Measurements from ENCODE around the gene GPR63.

GRCh38 chr6:96837081-96837971, at the start of gene GPR63:
- no peak for TF ChIP-seq GABPA (IDR thresholded peaks at IDR 0.05 in 1 of 2, conservative IDR thresholded peaks at IDR 0.05 in 1 of 2)
- TF ChIP-seq, protein P1, sequence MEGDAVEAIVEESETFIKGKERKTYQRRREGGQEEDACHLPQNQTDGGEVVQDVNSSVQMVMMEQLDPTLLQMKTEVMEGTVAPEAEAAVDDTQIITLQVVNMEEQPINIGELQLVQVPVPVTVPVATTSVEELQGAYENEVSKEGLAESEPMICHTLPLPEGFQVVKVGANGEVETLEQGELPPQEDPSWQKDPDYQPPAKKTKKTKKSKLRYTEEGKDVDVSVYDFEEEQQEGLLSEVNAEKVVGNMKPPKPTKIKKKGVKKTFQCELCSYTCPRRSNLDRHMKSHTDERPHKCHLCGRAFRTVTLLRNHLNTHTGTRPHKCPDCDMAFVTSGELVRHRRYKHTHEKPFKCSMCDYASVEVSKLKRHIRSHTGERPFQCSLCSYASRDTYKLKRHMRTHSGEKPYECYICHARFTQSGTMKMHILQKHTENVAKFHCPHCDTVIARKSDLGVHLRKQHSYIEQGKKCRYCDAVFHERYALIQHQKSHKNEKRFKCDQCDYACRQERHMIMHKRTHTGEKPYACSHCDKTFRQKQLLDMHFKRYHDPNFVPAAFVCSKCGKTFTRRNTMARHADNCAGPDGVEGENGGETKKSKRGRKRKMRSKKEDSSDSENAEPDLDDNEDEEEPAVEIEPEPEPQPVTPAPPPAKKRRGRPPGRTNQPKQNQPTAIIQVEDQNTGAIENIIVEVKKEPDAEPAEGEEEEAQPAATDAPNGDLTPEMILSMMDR (IDR thresholded peaks at IDR 0.05; ENCODE audit: low read depth, low read length, missing input control), result no peak
- no peak for TF ChIP-seq RAD21 (IDR thresholded peaks at IDR 0.05)
- no peak for TF ChIP-seq ATF3 (IDR thresholded peaks at IDR 0.05)
- TF ChIP-seq JUND (IDR thresholded peaks at IDR 0.05), result no peak
- TF ChIP-seq, protein P2, sequence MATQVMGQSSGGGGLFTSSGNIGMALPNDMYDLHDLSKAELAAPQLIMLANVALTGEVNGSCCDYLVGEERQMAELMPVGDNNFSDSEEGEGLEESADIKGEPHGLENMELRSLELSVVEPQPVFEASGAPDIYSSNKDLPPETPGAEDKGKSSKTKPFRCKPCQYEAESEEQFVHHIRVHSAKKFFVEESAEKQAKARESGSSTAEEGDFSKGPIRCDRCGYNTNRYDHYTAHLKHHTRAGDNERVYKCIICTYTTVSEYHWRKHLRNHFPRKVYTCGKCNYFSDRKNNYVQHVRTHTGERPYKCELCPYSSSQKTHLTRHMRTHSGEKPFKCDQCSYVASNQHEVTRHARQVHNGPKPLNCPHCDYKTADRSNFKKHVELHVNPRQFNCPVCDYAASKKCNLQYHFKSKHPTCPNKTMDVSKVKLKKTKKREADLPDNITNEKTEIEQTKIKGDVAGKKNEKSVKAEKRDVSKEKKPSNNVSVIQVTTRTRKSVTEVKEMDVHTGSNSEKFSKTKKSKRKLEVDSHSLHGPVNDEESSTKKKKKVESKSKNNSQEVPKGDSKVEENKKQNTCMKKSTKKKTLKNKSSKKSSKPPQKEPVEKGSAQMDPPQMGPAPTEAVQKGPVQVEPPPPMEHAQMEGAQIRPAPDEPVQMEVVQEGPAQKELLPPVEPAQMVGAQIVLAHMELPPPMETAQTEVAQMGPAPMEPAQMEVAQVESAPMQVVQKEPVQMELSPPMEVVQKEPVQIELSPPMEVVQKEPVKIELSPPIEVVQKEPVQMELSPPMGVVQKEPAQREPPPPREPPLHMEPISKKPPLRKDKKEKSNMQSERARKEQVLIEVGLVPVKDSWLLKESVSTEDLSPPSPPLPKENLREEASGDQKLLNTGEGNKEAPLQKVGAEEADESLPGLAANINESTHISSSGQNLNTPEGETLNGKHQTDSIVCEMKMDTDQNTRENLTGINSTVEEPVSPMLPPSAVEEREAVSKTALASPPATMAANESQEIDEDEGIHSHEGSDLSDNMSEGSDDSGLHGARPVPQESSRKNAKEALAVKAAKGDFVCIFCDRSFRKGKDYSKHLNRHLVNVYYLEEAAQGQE (IDR thresholded peaks at IDR 0.05), result no peak
- TF ChIP-seq YY1 (IDR thresholded peaks at IDR 0.05), result no peak
- no peak for TF ChIP-seq HNF4A (conservative IDR thresholded peaks at IDR 0.05)
- TF ChIP-seq TAF1 (conservative IDR thresholded peaks at IDR 0.05), result no peak
- TF ChIP-seq MAX (IDR thresholded peaks at IDR 0.05), result no peak
- TF ChIP-seq SP1 (IDR thresholded peaks at IDR 0.05), result no peak
- TF ChIP-seq, protein P3, sequence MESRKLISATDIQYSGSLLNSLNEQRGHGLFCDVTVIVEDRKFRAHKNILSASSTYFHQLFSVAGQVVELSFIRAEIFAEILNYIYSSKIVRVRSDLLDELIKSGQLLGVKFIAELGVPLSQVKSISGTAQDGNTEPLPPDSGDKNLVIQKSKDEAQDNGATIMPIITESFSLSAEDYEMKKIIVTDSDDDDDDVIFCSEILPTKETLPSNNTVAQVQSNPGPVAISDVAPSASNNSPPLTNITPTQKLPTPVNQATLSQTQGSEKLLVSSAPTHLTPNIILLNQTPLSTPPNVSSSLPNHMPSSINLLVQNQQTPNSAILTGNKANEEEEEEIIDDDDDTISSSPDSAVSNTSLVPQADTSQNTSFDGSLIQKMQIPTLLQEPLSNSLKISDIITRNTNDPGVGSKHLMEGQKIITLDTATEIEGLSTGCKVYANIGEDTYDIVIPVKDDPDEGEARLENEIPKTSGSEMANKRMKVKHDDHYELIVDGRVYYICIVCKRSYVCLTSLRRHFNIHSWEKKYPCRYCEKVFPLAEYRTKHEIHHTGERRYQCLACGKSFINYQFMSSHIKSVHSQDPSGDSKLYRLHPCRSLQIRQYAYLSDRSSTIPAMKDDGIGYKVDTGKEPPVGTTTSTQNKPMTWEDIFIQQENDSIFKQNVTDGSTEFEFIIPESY (IDR thresholded peaks at IDR 0.05), result no peak
- TF ChIP-seq FOXA2 (IDR thresholded peaks at IDR 0.05), result no peak
- TF ChIP-seq FOXA1 (IDR thresholded peaks at IDR 0.05), result no peak
